HepG2 (cell line): ENCODE results near the gene WNT5A. TPM values are rescaled to one million over a fixed set of nuclear protein-coding genes. Genes with fewer than 3 reads are reported as not detected.

Experiments used
- ATAC-seq: fragments of 200-7000 bp; cut with Tn5 transposase; 3 replicates; pipeline ENCODE4 v1.9.1; 2020; ENCODE audit warnings: mild to moderate bottlenecking, moderate library complexity
- BruUV-seq: library from RNA; stranded (reverse); fragments of 400-500 nt; replicated peaks from 2 replicates; lab custom pipeline; 2021; lab: Mats Ljungman, UMichigan
- CTCF ChIA-PET: fragments of 300-600 bp; formaldehyde crosslinking; extraction: SDS; loops from one replicate; lab custom pipeline; 2021; ENCODE audit warnings: low total read pairs, inconsistent platforms, low intra/inter-chr PET ratio; lab: Yijun Ruan, JAX
- POLR2A ChIA-PET: fragments of 350-600 bp; sonication (Branson Sonifier 250); formaldehyde crosslinking; loops from one replicate; lab custom pipeline; 2020; ENCODE audit warnings: antibody characterized with exemption, inconsistent platforms; lab: Yijun Ruan, JAX
- DNase-seq: peaks from one replicate; pipeline ENCODE4 v3.0.0-alpha.2; 2015; ENCODE audit warnings: low spot score
- FAIRE-seq: peaks from 3 replicates; lab custom pipeline; 2011; peaks lifted over from hg19 to GRCh38; lab: Jason Lieb, UNC
- H2AFZ ChIP-seq: one replicate; pipeline ENCODE4 v1.6.1; 2011; ENCODE audit warnings: low read length, inconsistent platforms
- H3K27ac ChIP-seq: fragments of 300-600 bp; 3 replicates; pipeline ENCODE4 v1.8.0; 2011; ENCODE audit warnings: mixed run types, mild to moderate bottlenecking, mixed read lengths, low read length, inconsistent platforms; ENCODE audit not compliant: insufficient read depth; ENCODE audit errors: extremely low read length
- H3K27me3 ChIP-seq, 2 experiments: fragments of 200-600 bp in 1 of 2; 2 replicates in 1 of 2; 3 replicates in 1 of 2; pipeline versions ENCODE4 v1.6.0 to v1.8.0; 2011; ENCODE audit warnings: low read length in 2 of 2, mild to moderate bottlenecking in 2 of 2, moderate library complexity in 2 of 2, inconsistent platforms in 1 of 2; ENCODE audit not compliant: insufficient read depth in 2 of 2, control insufficient read depth in 1 of 2
- H3K36me3 ChIP-seq, 2 experiments: fragments of 200-600 bp in 1 of 2; replicated peaks in 1 of 2; 2 replicates in 1 of 2; 3 replicates in 1 of 2; pipeline versions ENCODE4 v1.5.1 to v1.8.0; 2011; ENCODE audit warnings: low read length in 2 of 2, inconsistent platforms in 1 of 2; ENCODE audit not compliant: insufficient read depth in 2 of 2, control insufficient read depth in 1 of 2
- H3K4me1 ChIP-seq: 2 replicates; pipeline ENCODE4 v1.5.1; 2012; ENCODE audit warnings: low read length, inconsistent platforms; ENCODE audit not compliant: insufficient read depth
- H3K4me2 ChIP-seq: 2 replicates; pipeline ENCODE4 v1.6.0; 2011; ENCODE audit warnings: low read depth, low read length, inconsistent platforms
- H3K4me3 ChIP-seq, 3 experiments: fragments of 200-600 bp in 1 of 3; sonication (generic), shearing (Covaris generic) in 1 of 3; replicated peaks in 1 of 3; 2 replicates each; pipeline ENCODE4 v1.5.1; 2011 to 2016; ENCODE audit warnings: low read length in 3 of 3, inconsistent platforms in 2 of 3, low read depth in 2 of 3, mild to moderate bottlenecking in 2 of 3, control low read depth in 1 of 3, mixed read lengths in 1 of 3; ENCODE audit not compliant: insufficient read depth in 1 of 3
- H3K79me2 ChIP-seq: one replicate; pipeline ENCODE4 v1.6.1; 2011; ENCODE audit warnings: low read length, inconsistent platforms; ENCODE audit not compliant: insufficient read depth
- H3K9ac ChIP-seq: 2 replicates; pipeline ENCODE4 v1.6.0; 2011; ENCODE audit warnings: mild to moderate bottlenecking, low read depth, low read length, inconsistent platforms; ENCODE audit not compliant: insufficient read depth
- H3K9me3 ChIP-seq: 2 replicates; pipeline ENCODE4 v1.5.1; 2012; ENCODE audit warnings: mild to moderate bottlenecking, low read length
- H4K20me1 ChIP-seq: 2 replicates; pipeline ENCODE4 v1.6.0; 2011; ENCODE audit warnings: inconsistent platforms, mild to moderate bottlenecking, low read length, moderate library complexity; ENCODE audit not compliant: insufficient read depth
- EHMT2 ChIP-seq: fragments of 200-600 bp; sonication (generic); IDR thresholded peaks from 2 replicates; pipeline ENCODE4 v1.7.0; 2017; ENCODE audit warnings: antibody characterized with exemption, low read depth, low read length, borderline replicate concordance
- HNRNPUL1 ChIP-seq: fragments of 200-400 bp; formaldehyde crosslinking; IDR thresholded peaks from 2 replicates; pipeline ENCODE4 v1.6.1; 2017; ENCODE audit warnings: low read depth, mild to moderate bottlenecking, low read length, moderate library complexity
- KAT7 ChIP-seq: IDR thresholded peaks from 2 replicates; pipeline ENCODE4 v1.6.1; 2018; ENCODE audit warnings: borderline replicate concordance, missing compliant biosample characterization
- KDM5A ChIP-seq: fragments of 200-600 bp; sonication (generic); IDR thresholded peaks from 2 replicates; pipeline ENCODE4 v1.7.0; 2018; ENCODE audit warnings: antibody characterized with exemption, mild to moderate bottlenecking, low read length, borderline replicate concordance
- MIER3 ChIP-seq: IDR thresholded peaks from 2 replicates; pipeline ENCODE4 v1.6.1; 2016; ENCODE audit warnings: missing compliant biosample characterization, borderline replicate concordance
- MZF1 ChIP-seq: sonication (generic); formaldehyde crosslinking; IDR thresholded peaks from 2 replicates; pipeline ENCODE4 v1.8.1; 2023; ENCODE audit warnings: mild to moderate bottlenecking, missing genetic modification reagents, borderline replicate concordance
- NAIF1 ChIP-seq: sonication (generic); formaldehyde crosslinking; IDR thresholded peaks from 2 replicates; pipeline ENCODE4 v1.5.0; 2020; ENCODE audit warnings: mild to moderate bottlenecking, missing genetic modification reagents, borderline replicate concordance
- NR2C2 ChIP-seq: sonication (generic); formaldehyde crosslinking; IDR thresholded peaks from 2 replicates; pipeline ENCODE4 v1.4.0; 2020; ENCODE audit warnings: missing genetic modification reagents, mild to moderate bottlenecking, moderate library complexity, borderline replicate concordance
- PLRG1 ChIP-seq: fragments of 450-650 bp; conservative IDR thresholded peaks from 2 replicates; pipeline ENCODE4 v1.6.1; 2016
- REL ChIP-seq: sonication (generic); formaldehyde crosslinking; conservative IDR thresholded peaks from 2 replicates; pipeline ENCODE4 v1.8.0; 2022; ENCODE audit warnings: mild to moderate bottlenecking, missing genetic modification reagents, moderate library complexity
- RXRA ChIP-seq: sonication (generic); formaldehyde crosslinking; IDR thresholded peaks from 2 replicates; pipeline ENCODE4 v1.5.1; 2020; ENCODE audit warnings: missing genetic modification reagents
- SMARCE1 ChIP-seq: fragments of 450-650 bp; IDR thresholded peaks from 2 replicates; pipeline ENCODE4 v1.6.1; 2017; ENCODE audit warnings: borderline replicate concordance
- TCF7 ChIP-seq: sonication (generic); IDR thresholded peaks from 2 replicates; pipeline ENCODE4 v1.6.1; 2016; ENCODE audit warnings: antibody characterized with exemption, low read depth
- ZNF260 ChIP-seq: sonication (generic); formaldehyde crosslinking; IDR thresholded peaks from 2 replicates; pipeline ENCODE4 v1.4.0; 2020; ENCODE audit warnings: missing genetic modification reagents, low read depth, mild to moderate bottlenecking, borderline replicate concordance
- ZNF660 ChIP-seq: sonication (generic); formaldehyde crosslinking; IDR thresholded peaks from 2 replicates; pipeline ENCODE4 v1.5.1; 2020; ENCODE audit warnings: mild to moderate bottlenecking, low read depth, missing genetic modification reagents, borderline replicate concordance
- ZNF670 ChIP-seq: sonication (generic); formaldehyde crosslinking; IDR thresholded peaks from 2 replicates; pipeline ENCODE4 v1.8.0; 2022; ENCODE audit warnings: mild to moderate bottlenecking, missing genetic modification reagents, borderline replicate concordance
- WGBS: methylation state at CpG from one replicate; pipeline ENCODE4 v1.1.6; 2017; ENCODE audit warnings: low lambda C conversion rate; 5-methylcytosine and 5-hydroxymethylcytosine counted together
- in situ Hi-C: cut with HindIII; loops from 2 replicates; pipeline ENCODE4 v1.10.0; 2017; ENCODE audit warnings: low pct_unique_long_range_greater_than_20kb; ENCODE audit not compliant: extremely low pct_ligation_motif_present
- intact Hi-C: fragments of 100-400 bp; cut with micrococcal nuclease; formaldehyde crosslinking; loops from one replicate; pipeline ENCODE4 v1.10.0; 2022; ENCODE audit not compliant: unreplicated experiment
- polyA plus RNA-seq, 8 experiments: library from polyadenylated mRNA; depleted of rRNA in 3 of 8; stranded (reverse) in 7 of 8; unstranded in 1 of 8; fragments of >200 nt; fragmentation: Illumina TruSeq in 4 of 8; extraction: Trizol in 4 of 8; gene quantifications; 2 replicates each; pipeline versions ENCODE4 v1.2.1 to v1.2.3, GENCODE V29; 2011 to 2016; ENCODE audit warnings: low read depth in 4 of 8, missing spikeins in 1 of 8, mixed read lengths in 1 of 8; ENCODE audit not compliant: insufficient read depth in 1 of 8
- total RNA-seq, 5 experiments: library from RNA; depleted of rRNA; stranded (reverse); fragments of >200 nt; fragmentation: Illumina TruSeq; extraction: Trizol; gene quantifications; 2 replicates each; pipeline ENCODE4 v1.2.3, GENCODE V29; 2016; ENCODE audit warnings: low read depth in 1 of 5
- TF ChIP-seq, protein P1 (sequence below): sonication (generic); formaldehyde crosslinking; IDR thresholded peaks from 2 replicates; pipeline ENCODE4 v1.4.0; 2020; ENCODE audit warnings: mild to moderate bottlenecking, missing genetic modification reagents
- TF ChIP-seq, protein P2 (sequence below): sonication (generic); formaldehyde crosslinking; IDR thresholded peaks from 2 replicates; pipeline ENCODE4 v1.8.1; 2022; ENCODE audit warnings: low read depth, mild to moderate bottlenecking, missing genetic modification reagents
- TF ChIP-seq, protein P3 (sequence below): sonication (generic); formaldehyde crosslinking; conservative IDR thresholded peaks from 2 replicates; pipeline ENCODE4 v1.8.1; 2023; ENCODE audit warnings: missing genetic modification reagents

WNT5A gene
- total and polyA plus RNA-seq, 2 of the 13 experiments (the other 11 are each of a cell fraction or from before 2014, with no cell fraction given) = not detected

DNA sequence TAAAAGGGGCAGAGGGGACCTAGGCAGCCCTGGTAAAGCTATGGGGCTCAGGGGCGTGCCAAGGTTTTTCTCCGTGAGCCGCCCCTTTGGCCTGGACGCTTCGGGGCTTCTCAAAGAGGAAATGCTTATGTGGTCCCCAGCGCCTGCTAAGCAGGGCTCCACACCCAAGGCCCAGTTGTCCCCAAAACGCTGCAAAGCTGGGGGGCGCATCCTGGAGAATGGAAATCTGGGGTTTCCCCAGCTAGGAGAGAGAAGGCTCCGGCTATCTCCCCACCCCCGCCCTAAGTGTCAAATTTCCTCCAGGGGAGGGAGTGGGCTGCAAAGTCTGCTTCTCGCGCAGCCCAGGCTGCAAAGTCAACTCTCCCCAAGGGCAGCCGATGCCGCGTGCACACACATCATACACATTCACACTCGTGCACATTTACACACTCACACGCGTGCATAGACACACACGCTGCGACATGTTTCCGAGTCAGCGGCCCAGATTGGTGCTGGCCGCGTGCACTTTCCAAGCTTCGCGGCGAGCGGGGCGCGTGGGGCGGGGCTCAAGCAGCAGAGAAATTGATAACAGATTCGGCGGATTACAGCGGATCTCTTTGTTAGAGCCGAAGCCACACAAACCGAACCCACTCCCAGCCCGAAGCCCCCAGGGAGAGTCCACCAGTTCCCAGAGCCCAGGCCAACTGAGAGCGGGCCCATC lies 4.5 kb downstream of the WNT5A start (continued):
- TF ChIP-seq TCF7 = no peak
- TF ChIP-seq PLRG1 = no peak
- TF ChIP-seq REL = no peak
- TF ChIP-seq ZNF260 (CRISPR knock-in tag) = no peak
- no peak for TF ChIP-seq RXRA (CRISPR knock-in tag)
- no peak for TF ChIP-seq NAIF1 (CRISPR knock-in tag)
- TF ChIP-seq, protein P1, sequence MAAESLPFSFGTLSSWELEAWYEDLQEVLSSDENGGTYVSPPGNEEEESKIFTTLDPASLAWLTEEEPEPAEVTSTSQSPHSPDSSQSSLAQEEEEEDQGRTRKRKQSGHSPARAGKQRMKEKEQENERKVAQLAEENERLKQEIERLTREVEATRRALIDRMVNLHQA (CRISPR knock-in tag) = no peak
- TF ChIP-seq, protein P2, sequence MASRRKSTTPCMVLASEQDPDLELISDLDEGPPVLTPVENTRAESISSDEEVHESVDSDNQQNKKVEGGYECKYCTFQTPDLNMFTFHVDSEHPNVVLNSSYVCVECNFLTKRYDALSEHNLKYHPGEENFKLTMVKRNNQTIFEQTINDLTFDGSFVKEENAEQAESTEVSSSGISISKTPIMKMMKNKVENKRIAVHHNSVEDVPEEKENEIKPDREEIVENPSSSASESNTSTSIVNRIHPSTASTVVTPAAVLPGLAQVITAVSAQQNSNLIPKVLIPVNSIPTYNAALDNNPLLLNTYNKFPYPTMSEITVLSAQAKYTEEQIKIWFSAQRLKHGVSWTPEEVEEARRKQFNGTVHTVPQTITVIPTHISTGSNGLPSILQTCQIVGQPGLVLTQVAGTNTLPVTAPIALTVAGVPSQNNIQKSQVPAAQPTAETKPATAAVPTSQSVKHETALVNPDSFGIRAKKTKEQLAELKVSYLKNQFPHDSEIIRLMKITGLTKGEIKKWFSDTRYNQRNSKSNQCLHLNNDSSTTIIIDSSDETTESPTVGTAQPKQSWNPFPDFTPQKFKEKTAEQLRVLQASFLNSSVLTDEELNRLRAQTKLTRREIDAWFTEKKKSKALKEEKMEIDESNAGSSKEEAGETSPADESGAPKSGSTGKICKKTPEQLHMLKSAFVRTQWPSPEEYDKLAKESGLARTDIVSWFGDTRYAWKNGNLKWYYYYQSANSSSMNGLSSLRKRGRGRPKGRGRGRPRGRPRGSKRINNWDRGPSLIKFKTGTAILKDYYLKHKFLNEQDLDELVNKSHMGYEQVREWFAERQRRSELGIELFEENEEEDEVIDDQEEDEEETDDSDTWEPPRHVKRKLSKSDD = no peak

DNA sequence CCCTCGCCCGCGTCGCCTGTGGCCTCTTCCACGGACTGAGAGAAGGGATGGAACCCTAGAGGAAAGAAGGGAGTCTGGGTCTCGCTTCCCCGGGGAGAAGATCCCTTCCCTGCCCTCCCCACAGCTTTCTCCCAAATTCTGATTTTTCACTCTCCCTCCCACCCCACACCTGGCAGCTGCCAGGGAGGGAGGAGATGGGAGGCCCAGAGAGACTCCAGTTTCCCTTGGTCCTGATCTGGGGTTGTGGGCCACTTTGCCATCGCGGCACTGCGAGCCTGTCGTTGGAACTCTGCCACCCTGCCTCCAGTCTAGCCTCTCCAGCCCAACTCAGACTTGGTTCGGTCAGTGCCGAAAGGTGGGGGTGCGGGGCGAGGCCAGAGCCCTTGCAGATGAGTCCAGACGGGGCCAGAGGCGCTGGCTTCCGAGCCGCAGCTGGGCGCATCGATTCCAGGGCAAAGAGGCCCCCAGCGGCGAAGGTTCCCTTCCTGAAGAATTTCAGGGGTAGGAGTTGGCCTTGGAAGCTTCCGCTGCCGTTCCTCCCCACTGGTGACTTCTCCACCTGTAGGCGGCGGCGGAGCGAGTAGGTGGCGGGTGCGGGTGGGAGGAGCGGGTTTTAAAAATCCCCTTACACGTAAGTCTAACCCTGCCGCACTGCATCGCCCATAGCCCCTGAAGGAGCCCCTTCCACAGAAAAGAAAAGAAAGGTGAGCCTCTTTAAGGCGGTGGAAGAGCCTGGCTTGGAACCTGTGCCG lies 5.2 kb downstream of the WNT5A start:
- no peaks in the 10 kb centered on the region for H3K36me3 ChIP-seq
- CTCF ChIA-PET = no interaction called here
- H3K4me3 ChIP-seq = no peak overlapping the region
- peaks cover 5% of the 10 kb centered on the region; the same call in 1 of the 2 replicates for H3K4me1 ChIP-seq
- WGBS = 71% methylated on average over 30 of the region's 37 CpGs
- H3K9ac ChIP-seq = no peak overlapping the region
- BruUV-seq = no TSS peak
- intact Hi-C loops = no loop called here
- H3K79me2 ChIP-seq = no peaks in the 10 kb centered on the region
- FAIRE-seq (no peak), ATAC-seq (no peak), DNase-seq (no peak)
- no peak overlapping the region for H3K27ac ChIP-seq
- H4K20me1 ChIP-seq = no peaks in the 10 kb centered on the region
- no peak overlapping the region for H3K4me2 ChIP-seq
- peaks cover 2 to 23% of the 10 kb centered on the region in 2 experiments; a peak in 4 of 5 replicates for H3K27me3 ChIP-seq
- in situ Hi-C loops = loop anchor here (10.0 kb wide), 2 partner anchors 263 to 763 kb away; no protein-coding TSS in a partner anchor
- no peak overlapping the region for H2AFZ ChIP-seq
- no peaks in the 10 kb centered on the region for H3K9me3 ChIP-seq
- POLR2A ChIA-PET = no interaction called here
- no peak for TF ChIP-seq MZF1
- TF ChIP-seq MIER3 (CRISPR knock-in tag) = no peak
- no peak for TF ChIP-seq KDM5A
- TF ChIP-seq ZNF660 (CRISPR knock-in tag) = no peak
- no peak for TF ChIP-seq ZNF670 (CRISPR knock-in tag)
- TF ChIP-seq NR2C2 (CRISPR knock-in tag) = no peak
- TF ChIP-seq KAT7 (CRISPR knock-in tag) = no peak
- TF ChIP-seq HNRNPUL1 = no peak
- no peak for TF ChIP-seq SMARCE1
- no peak for TF ChIP-seq EHMT2
- TF ChIP-seq, protein P3, sequence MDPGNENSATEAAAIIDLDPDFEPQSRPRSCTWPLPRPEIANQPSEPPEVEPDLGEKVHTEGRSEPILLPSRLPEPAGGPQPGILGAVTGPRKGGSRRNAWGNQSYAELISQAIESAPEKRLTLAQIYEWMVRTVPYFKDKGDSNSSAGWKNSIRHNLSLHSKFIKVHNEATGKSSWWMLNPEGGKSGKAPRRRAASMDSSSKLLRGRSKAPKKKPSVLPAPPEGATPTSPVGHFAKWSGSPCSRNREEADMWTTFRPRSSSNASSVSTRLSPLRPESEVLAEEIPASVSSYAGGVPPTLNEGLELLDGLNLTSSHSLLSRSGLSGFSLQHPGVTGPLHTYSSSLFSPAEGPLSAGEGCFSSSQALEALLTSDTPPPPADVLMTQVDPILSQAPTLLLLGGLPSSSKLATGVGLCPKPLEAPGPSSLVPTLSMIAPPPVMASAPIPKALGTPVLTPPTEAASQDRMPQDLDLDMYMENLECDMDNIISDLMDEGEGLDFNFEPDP (CRISPR knock-in tag) = no peak
